H1 (cell line): ENCODE data around the gene MDM4. TPM values are rescaled to one million over a fixed set of nuclear protein-coding genes. Genes with fewer than 3 reads are reported as not detected.

ENCODE experiments used
- CTCF ChIA-PET: fragments of 300-600 bp; sonication (Branson Sonifier 250); formaldehyde crosslinking; loops from one replicate; lab custom pipeline; 2021; ENCODE audit not compliant: partially characterized antibody; lab: Charles Lee
- POLR2A ChIA-PET: fragments of 300-600 bp; sonication (Branson Sonifier 250); formaldehyde crosslinking; loops from one replicate; lab custom pipeline; 2021; ENCODE audit warnings: inconsistent platforms; ENCODE audit not compliant: partially characterized antibody; lab: Charles Lee
- DNase-seq, 2 experiments: peaks; one replicate each; pipeline versions ENCODE4 v3.0.0 to v3.0.0-alpha.2; 2010 to 2022; ENCODE audit warnings: low spot score in 2 of 2, low read depth in 1 of 2, mixed read lengths in 1 of 2
- FAIRE-seq: peaks from 2 replicates; lab custom pipeline; 2011; peaks lifted over from hg19 to GRCh38; lab: Jason Lieb, UNC
- H2AFZ ChIP-seq: 2 replicates; pipeline ENCODE4 v1.8.1; 2012; ENCODE audit warnings: low read length, inconsistent platforms
- H2AK5ac ChIP-seq: 2 replicates; pipeline ENCODE4 v1.6.1; 2013; ENCODE audit warnings: low read depth, low read length
- H2BK120ac ChIP-seq: replicated peaks from 2 replicates; pipeline ENCODE3; 2013; ENCODE audit warnings: low read depth, low read length, inconsistent platforms
- H2BK12ac ChIP-seq: 2 replicates; pipeline ENCODE4 v1.6.1; 2013; ENCODE audit warnings: low read depth, low read length
- H2BK15ac ChIP-seq: 2 replicates; pipeline ENCODE4 v1.6.1; 2013; ENCODE audit warnings: low read length
- H2BK20ac ChIP-seq: 2 replicates; pipeline ENCODE4 v1.6.1; 2013; ENCODE audit warnings: low read length
- H2BK5ac ChIP-seq: 2 replicates; pipeline ENCODE4 v1.6.1; 2013; ENCODE audit warnings: low read depth, low read length
- H3K14ac ChIP-seq: 2 replicates; pipeline ENCODE4 v1.6.1; 2013; ENCODE audit warnings: inconsistent platforms; ENCODE audit not compliant: insufficient read length
- H3K18ac ChIP-seq: 2 replicates; pipeline ENCODE4 v1.6.1; 2013; ENCODE audit warnings: low read length; ENCODE audit errors: extremely low read depth
- H3K23ac ChIP-seq: 2 replicates; pipeline ENCODE4 v1.6.1; 2013; ENCODE audit warnings: inconsistent platforms; ENCODE audit not compliant: insufficient read length
- H3K23me2 ChIP-seq: 2 replicates; pipeline ENCODE4 v1.6.1; 2013; ENCODE audit warnings: low read depth, low read length
- H3K27ac ChIP-seq: 2 replicates; pipeline ENCODE4 v1.6.1; 2011; ENCODE audit warnings: low read depth, low read length, inconsistent platforms
- H3K27me3 ChIP-seq, 4 experiments: replicated peaks in 1 of 4; 1 replicate in 1 of 4; 2 replicates in 3 of 4; pipeline versions ENCODE4 v1.6.1 to v1.8.1; 2011 to 2013; ENCODE audit warnings: low read length in 3 of 4, mild to moderate bottlenecking in 3 of 4, inconsistent platforms in 2 of 4, mixed read lengths in 2 of 4, moderate library complexity in 1 of 4; ENCODE audit not compliant: control insufficient read depth in 3 of 4, insufficient read depth in 3 of 4; ENCODE audit errors: extremely low read depth in 1 of 4
- H3K36me3 ChIP-seq, 4 experiments: 2 replicates each; pipeline versions ENCODE4 v1.6.1 to v1.8.1; 2011 to 2013; ENCODE audit warnings: mild to moderate bottlenecking in 4 of 4, low read length in 3 of 4, moderate library complexity in 2 of 4, control low read depth in 1 of 4, inconsistent platforms in 1 of 4; ENCODE audit not compliant: insufficient read depth in 4 of 4, control insufficient read depth in 2 of 4
- H3K4ac ChIP-seq: replicated peaks from 2 replicates; pipeline ENCODE3; 2013; ENCODE audit warnings: low read length, low read depth, mixed read lengths, inconsistent platforms; ENCODE audit not compliant: insufficient read length
- H3K4me1 ChIP-seq, 4 experiments: replicated peaks in 1 of 4; 1 replicate in 1 of 4; 2 replicates in 3 of 4; pipeline versions ENCODE4 v1.6.1 to v1.8.1; 2011 to 2013; ENCODE audit warnings: low read length in 3 of 4, inconsistent platforms in 2 of 4, mixed read lengths in 1 of 4; ENCODE audit not compliant: insufficient read depth in 4 of 4, control insufficient read depth in 3 of 4
- H3K4me2 ChIP-seq, 2 experiments: 2 replicates each; pipeline versions ENCODE4 v1.6.1 to v1.8.1; 2011 to 2013; ENCODE audit warnings: low read depth in 2 of 2, low read length in 2 of 2, control low read depth in 1 of 2, inconsistent platforms in 1 of 2, mild to moderate bottlenecking in 1 of 2; ENCODE audit not compliant: insufficient read depth in 1 of 2
- H3K4me3 ChIP-seq, 4 experiments: fragments of 200-600, 300-600 bp in 1 of 4; sonication (generic), shearing (Covaris generic), sonication (Bioruptor Twin) in 1 of 4; 2 replicates each; pipeline versions ENCODE4 v1.5.1 to v1.8.1; 2011 to 2016; ENCODE audit warnings: low read length in 4 of 4, low read depth in 3 of 4, control low read depth in 2 of 4, inconsistent platforms in 2 of 4, mild to moderate bottlenecking in 2 of 4, mixed read lengths in 1 of 4, moderate library complexity in 1 of 4; ENCODE audit not compliant: insufficient read depth in 2 of 4; ENCODE audit errors: extremely low read depth in 1 of 4
- H3K56ac ChIP-seq: replicated peaks from 2 replicates; pipeline ENCODE3; 2013; ENCODE audit warnings: low read depth, mild to moderate bottlenecking, mixed read lengths, low read length, inconsistent platforms; ENCODE audit not compliant: insufficient read length
- H3K79me1 ChIP-seq: 2 replicates; pipeline ENCODE4 v1.6.1; 2013; ENCODE audit warnings: low read depth, low read length, control low read depth
- H3K79me2 ChIP-seq, 2 experiments: 2 replicates each; pipeline versions ENCODE4 v1.6.1 to v1.8.1; 2012 to 2013; ENCODE audit warnings: low read length in 2 of 2, mild to moderate bottlenecking in 2 of 2, inconsistent platforms in 1 of 2; ENCODE audit not compliant: insufficient read depth in 2 of 2, control insufficient read depth in 1 of 2
- H3K9ac ChIP-seq, 4 experiments: replicated peaks in 1 of 4; 1 replicate in 1 of 4; 2 replicates in 3 of 4; pipeline versions ENCODE4 v1.6.1 to v1.8.1; 2011 to 2013; ENCODE audit warnings: low read depth in 3 of 4, low read length in 3 of 4, control low read depth in 2 of 4, mild to moderate bottlenecking in 2 of 4, moderate library complexity in 2 of 4, inconsistent platforms in 1 of 4; ENCODE audit errors: extremely low read depth in 1 of 4
- H3K9me3 ChIP-seq, 2 experiments: 2 replicates each; pipeline versions ENCODE4 v1.6.1 to v1.8.1; 2012 to 2013; ENCODE audit warnings: mild to moderate bottlenecking in 2 of 2, moderate library complexity in 2 of 2, control low read depth in 1 of 2, inconsistent platforms in 1 of 2, low read depth in 1 of 2, low read length in 1 of 2, mixed read lengths in 1 of 2; ENCODE audit not compliant: insufficient read depth in 2 of 2
- H4K20me1 ChIP-seq, 2 experiments: replicated peaks in 1 of 2; 2 replicates each; pipeline versions ENCODE3 to v1.8.1; 2011 to 2013; ENCODE audit warnings: inconsistent platforms in 2 of 2, low read length in 2 of 2, mild to moderate bottlenecking in 1 of 2; ENCODE audit not compliant: insufficient read depth in 2 of 2, control insufficient read depth in 1 of 2
- H4K5ac ChIP-seq: 2 replicates; pipeline ENCODE4 v1.6.1; 2013; ENCODE audit warnings: low read length, low read depth, mixed read lengths, inconsistent platforms; ENCODE audit not compliant: insufficient read length
- H4K8ac ChIP-seq: 2 replicates; pipeline ENCODE4 v1.8.0; 2013; ENCODE audit warnings: mild to moderate bottlenecking, moderate library complexity, low read length, inconsistent platforms; ENCODE audit not compliant: insufficient read depth; ENCODE audit errors: extremely low read depth
- H4K91ac ChIP-seq: replicated peaks from 2 replicates; pipeline ENCODE3; 2013; ENCODE audit warnings: low read length, mixed read lengths, inconsistent platforms; ENCODE audit not compliant: insufficient read length
- ATF3 ChIP-seq: IDR thresholded peaks from 2 replicates; pipeline ENCODE4 v1.6.1; 2011; ENCODE audit warnings: low read depth, mild to moderate bottlenecking, low read length; ENCODE audit not compliant: insufficient read depth
- HDAC6 ChIP-seq: IDR thresholded peaks from one replicate; pipeline ENCODE4 v1.7.1; 2012; ENCODE audit warnings: low read depth, mild to moderate bottlenecking, inconsistent platforms, low read length, moderate library complexity
- MAX ChIP-seq: IDR thresholded peaks from 2 replicates; pipeline ENCODE4 v1.6.1; 2012; ENCODE audit warnings: inconsistent platforms
- PHF8 ChIP-seq: fragments of 200-600 bp; sonication (generic); conservative IDR thresholded peaks from 2 replicates; pipeline ENCODE4 v1.7.1; 2012; ENCODE audit warnings: low read depth, mild to moderate bottlenecking, inconsistent platforms, low read length, moderate library complexity
- RAD21 ChIP-seq, 2 experiments: IDR thresholded peaks in 1 of 2; conservative IDR thresholded peaks in 1 of 2; 2 replicates each; pipeline ENCODE4 v1.6.1; 2011; ENCODE audit warnings: low read depth in 2 of 2, low read length in 2 of 2, improper control_type of control experiment in 1 of 2, inconsistent platforms in 1 of 2, mild to moderate bottlenecking in 1 of 2, moderate library complexity in 1 of 2
- RXRA ChIP-seq: IDR thresholded peaks from 2 replicates; pipeline ENCODE4 v1.6.1; 2011; ENCODE audit warnings: low read depth, mild to moderate bottlenecking, low read length, moderate library complexity; ENCODE audit not compliant: insufficient read depth
- SIX5 ChIP-seq: IDR thresholded peaks from 2 replicates; pipeline ENCODE4 v1.6.1; 2011; ENCODE audit warnings: mild to moderate bottlenecking, low read depth, low read length
- WGBS, 2 experiments: shearing (Covaris generic) in 1 of 2; methylation state at CpG; one replicate each; pipeline versions ENCODE4 v1.1.6 to v1.1.7; 2013 to 2015; ENCODE audit warnings: low lambda C conversion rate in 2 of 2, mixed read lengths in 2 of 2, inconsistent platforms in 1 of 2, low coverage in 1 of 2, missing lambda C conversion rate in 1 of 2; ENCODE audit not compliant: insufficient replicate concordance in 2 of 2, insufficient coverage in 1 of 2, insufficient read length in 1 of 2; ENCODE audit errors: extremely low coverage in 1 of 2, missing lambda C conversion rate in 1 of 2; 5-methylcytosine and 5-hydroxymethylcytosine counted together
- polyA plus RNA-seq, 7 experiments: library from polyadenylated mRNA; depleted of rRNA in 3 of 7; stranded (reverse) in 5 of 7; unstranded in 2 of 7; fragments of >200 nt in 5 of 7; fragments of 200-250 nt in 2 of 7; gene quantifications; 1 replicate in 5 of 7; 2 replicates in 1 of 7; 4 replicates in 1 of 7; pipeline versions ENCODE4 v1.2.1 to v1.2.3, GENCODE V29; 2011 to 2013; ENCODE audit warnings: missing spikeins in 2 of 7, mixed read lengths in 2 of 7
- total RNA-seq: library from RNA; stranded (reverse); fragmentation: NEBNext Ultra II Directional; extraction: Animal tissue kit (Norgen Biotek cat#: 25700); gene quantifications from 2 replicates; pipeline ENCODE4 v1.2.1, GENCODE V29; 2021

The MDM4 gene
- total and polyA plus RNA-seq, 2 of the 8 experiments (the other 6 are each of a cell fraction or from before 2014, with no cell fraction given): 10.8 to 84.9 TPM

- peak overlapping the region; percentile 19 for H3K4ac ChIP-seq
- no peak overlapping the region for H3K14ac ChIP-seq
- no peak overlapping the region for H4K8ac ChIP-seq
- peak overlapping the region; percentile 62 for H2BK120ac ChIP-seq
- peak overlapping the region; percentile 84; the same call in 1 of the 2 replicates for H2BK20ac ChIP-seq
- H4K20me1 ChIP-seq: peaks cover 0 to 4% of the 10 kb centered on the region in 2 experiments
- no peaks in the 10 kb centered on the region for H3K36me3 ChIP-seq
- no peaks in the 10 kb centered on the region for H3K9me3 ChIP-seq
- H3K18ac ChIP-seq: peak overlapping the region; percentile 7; the same call in 1 of the 2 replicates
- H3K79me2 ChIP-seq: no peaks in the 10 kb centered on the region
- H4K91ac ChIP-seq: peak overlapping the region; percentile 75
- no peak overlapping the region for H3K56ac ChIP-seq
- H2BK5ac ChIP-seq: peak overlapping the region; percentile 35; the same call in 1 of the 2 replicates
- H2AFZ ChIP-seq: no peak overlapping the region
- ChIA-PET CTCF (interaction anchor here (0.8 to 28.0 kb wide), 18 partner anchors 6 to 488 kb away, joined by 3 to 397 read pairs (median 4); no protein-coding TSS in a partner anchor), POLR2A (interaction anchor here (1.3 to 2.2 kb wide), 5 partner anchors 13 to 191 kb away, joined by 3 to 9 read pairs (median 5); partner anchors contain the start of genes LRRN2 and MDM4)
- peak overlapping the region; percentile 49 to 55; a peak in 1 of 4 replicates for H3K4me2 ChIP-seq
- H3K23me2 ChIP-seq: no peaks in the 10 kb centered on the region
- peaks cover 21 to 44% (median 38%) of the 10 kb centered on the region in 4 experiments for H3K4me1 ChIP-seq
- 75% methylated on average over 8 of the region's 8 CpGs; no CpG with 5 or more reads in 1 of the 2 experiments for WGBS, 2 experiments
- no peaks in the 10 kb centered on the region for H3K79me1 ChIP-seq
- DNase-seq (no peak), FAIRE-seq (no peak)
- no peak overlapping the region for H3K27ac ChIP-seq
- H2BK12ac ChIP-seq: peak overlapping the region; percentile 45
- peaks cover 0 to 12% (median 3%) of the 10 kb centered on the region in 4 experiments; a peak in 3 of 7 replicates for H3K27me3 ChIP-seq
- H3K23ac ChIP-seq: peak overlapping the region; percentile 10
- H3K9ac ChIP-seq: no peak overlapping the region
- peak overlapping the region in 1 of 4 experiments; percentile 30; a peak in 1 of 8 replicates for H3K4me3 ChIP-seq
- H2AK5ac ChIP-seq: peak overlapping the region; percentile 87
- H2BK15ac ChIP-seq: peak overlapping the region; percentile 83
- no peak overlapping the region for H4K5ac ChIP-seq
- no peak for TF ChIP-seq MAX
- TF ChIP-seq RXRA: no peak
- TF ChIP-seq RAD21 (IDR thresholded peaks at IDR 0.05 in 1 of 2, conservative IDR thresholded peaks at IDR 0.05 in 1 of 2; ENCODE audit: low read depth in 2 of 2, low read length in 2 of 2): no peak
- no peak for TF ChIP-seq PHF8
- TF ChIP-seq ATF3: no peak
- TF ChIP-seq HDAC6: no peak
- no peak for TF ChIP-seq SIX5
Observed at GRCh38 chr1:204572923-204573922, 57.0 kb downstream of the MDM4 start.
